GM21737 (cell line): ENCODE measurements around the gene EOGT.

ENCODE experiments used
- ATAC-seq: cut with Tn5 transposase; IDR thresholded peaks from one replicate; pipeline ENCODE4 v1.9.1; 2021; ENCODE audit warnings: mild to moderate bottlenecking, moderate library complexity; ENCODE audit not compliant: unreplicated experiment

The EOGT gene

GRCh38 chr3:68963891-68964290 lies 49.6 kb downstream of the EOGT start:
- ATAC-seq, result no peak

- ATAC-seq, result no peak
Observed at GRCh38 chr3:68963376-68963775, 50.1 kb downstream of the EOGT start.

- ATAC-seq, result no peak
Observed at GRCh38 chr3:68958932-68959331, 54.6 kb downstream of the EOGT start.

GRCh38 chr3:68957895-68958294 lies 55.6 kb downstream of the EOGT start:
- no peak for ATAC-seq

GRCh38 chr3:68953816-68954444 lies 59.6 kb downstream of the EOGT start:
- ATAC-seq, result no peak

GRCh38 chr3:68945225-68945624 lies 68.3 kb downstream of the EOGT start:
- ATAC-seq, result no peak

GRCh38 chr3:68943753-68944500 lies 69.6 kb downstream of the EOGT start:
- no peak for ATAC-seq

GRCh38 chr3:68941055-68941454 lies 72.4 kb downstream of the EOGT start:
- ATAC-seq, result no peak

GRCh38 chr3:68936856-68937255 lies 76.6 kb downstream of the EOGT start:
- no peak for ATAC-seq

GRCh38 chr3:68935778-68936177 lies 77.7 kb downstream of the EOGT start:
- no peak for ATAC-seq

- no peak for ATAC-seq
Observed at GRCh38 chr3:68931406-68932149, 81.9 kb downstream of the EOGT start.
